ENCODE data around the gene ATAD3C.

DNA sequence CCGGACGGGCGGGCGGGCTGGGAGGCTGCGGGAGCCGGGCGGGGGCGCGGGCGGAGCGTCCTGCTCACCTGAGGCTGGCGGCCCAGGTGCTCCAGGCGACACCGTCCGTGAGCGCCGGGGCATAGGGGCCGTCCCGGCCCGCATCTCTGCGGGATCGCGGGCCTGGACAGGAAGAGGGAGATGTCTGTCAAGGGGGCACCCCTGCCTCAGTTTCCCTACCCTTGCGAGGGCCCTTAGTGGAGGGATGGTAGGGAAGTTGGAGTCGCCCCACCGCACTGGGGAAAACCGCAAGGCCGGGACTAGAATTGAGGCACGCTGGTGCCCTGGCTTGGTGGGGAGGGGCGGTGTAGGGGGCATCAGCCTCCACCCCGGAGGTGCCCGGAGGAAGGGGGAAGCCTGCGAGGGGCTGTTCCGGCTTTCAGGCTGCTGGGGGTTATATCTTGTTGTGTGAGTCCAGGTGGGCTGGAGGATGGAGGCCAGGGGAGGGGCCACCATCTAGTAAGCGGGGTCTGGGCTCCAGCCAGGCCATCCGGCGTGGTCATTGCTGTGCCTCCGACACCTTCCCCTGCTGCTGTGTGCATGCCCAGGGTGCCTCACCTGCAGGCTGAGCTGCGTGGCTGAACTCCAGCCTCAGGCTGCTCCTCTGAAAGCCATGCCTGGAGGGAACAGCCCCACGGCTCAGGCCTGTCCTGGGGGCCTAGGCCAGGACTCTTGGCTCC is 13.4 kb upstream of the ATAD3C start:
- TF ChIP-seq, protein P1, sequence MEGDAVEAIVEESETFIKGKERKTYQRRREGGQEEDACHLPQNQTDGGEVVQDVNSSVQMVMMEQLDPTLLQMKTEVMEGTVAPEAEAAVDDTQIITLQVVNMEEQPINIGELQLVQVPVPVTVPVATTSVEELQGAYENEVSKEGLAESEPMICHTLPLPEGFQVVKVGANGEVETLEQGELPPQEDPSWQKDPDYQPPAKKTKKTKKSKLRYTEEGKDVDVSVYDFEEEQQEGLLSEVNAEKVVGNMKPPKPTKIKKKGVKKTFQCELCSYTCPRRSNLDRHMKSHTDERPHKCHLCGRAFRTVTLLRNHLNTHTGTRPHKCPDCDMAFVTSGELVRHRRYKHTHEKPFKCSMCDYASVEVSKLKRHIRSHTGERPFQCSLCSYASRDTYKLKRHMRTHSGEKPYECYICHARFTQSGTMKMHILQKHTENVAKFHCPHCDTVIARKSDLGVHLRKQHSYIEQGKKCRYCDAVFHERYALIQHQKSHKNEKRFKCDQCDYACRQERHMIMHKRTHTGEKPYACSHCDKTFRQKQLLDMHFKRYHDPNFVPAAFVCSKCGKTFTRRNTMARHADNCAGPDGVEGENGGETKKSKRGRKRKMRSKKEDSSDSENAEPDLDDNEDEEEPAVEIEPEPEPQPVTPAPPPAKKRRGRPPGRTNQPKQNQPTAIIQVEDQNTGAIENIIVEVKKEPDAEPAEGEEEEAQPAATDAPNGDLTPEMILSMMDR (IDR thresholded peaks at IDR 0.05), result no peak
- no peak for TF ChIP-seq ZFX (IDR thresholded peaks at IDR 0.05; ENCODE audit: borderline replicate concordance)

Measured in 22Rv1 (cell line).